ENCODE data around the gene GAS7.

The GAS7 gene

GRCh38 chr17:10130263-10130662 is 68.1 kb downstream of the GAS7 start:
- TF ChIP-seq CTCF (IDR thresholded peaks at IDR 0.05; ENCODE audit: extremely low read depth, missing control alignments): no peak
- no peak for DNase-seq (ENCODE audit: low spot score)

- DNase-seq (ENCODE audit: low spot score): no peak
- TF ChIP-seq CTCF (IDR thresholded peaks at IDR 0.05; ENCODE audit: extremely low read depth, missing control alignments): no peak
Observed at GRCh38 chr17:10127819-10128425, 70.5 kb downstream of the GAS7 start.

GRCh38 chr17:10126616-10127501 is 71.5 kb downstream of the GAS7 start:
- DNase-seq (ENCODE audit: low spot score): no peak
- TF ChIP-seq CTCF (IDR thresholded peaks at IDR 0.05; ENCODE audit: extremely low read depth, missing control alignments): no peak

GRCh38 chr17:10126276-10126615 is 72.2 kb downstream of the GAS7 start:
- TF ChIP-seq CTCF (IDR thresholded peaks at IDR 0.05; ENCODE audit: extremely low read depth, missing control alignments): no peak
- DNase-seq (ENCODE audit: low spot score): no peak

GRCh38 chr17:10125531-10126275 is 72.7 kb downstream of the GAS7 start:
- TF ChIP-seq CTCF (IDR thresholded peaks at IDR 0.05; ENCODE audit: extremely low read depth, missing control alignments): no peak
- DNase-seq (ENCODE audit: low spot score): no peak

- DNase-seq (ENCODE audit: low spot score): no peak
- TF ChIP-seq CTCF (IDR thresholded peaks at IDR 0.05; ENCODE audit: extremely low read depth, missing control alignments): no peak
Observed at GRCh38 chr17:10123093-10123492, 75.3 kb downstream of the GAS7 start.

All from GM20000 (cell line).